T-helper 1 cell treated with Interleukin-12 subunit alpha and Interleukin-12 subunit beta and Interleukin-4 antibody, amounts not matched to agents 30 ng/mL and 1 ng/mL, for 36 hours (primary cell): ENCODE data around the gene SMG6. TPM values are rescaled to one million over a fixed set of nuclear protein-coding genes. Genes with fewer than 3 reads are reported as not detected.
"Not testable (repeated sequence)": the region's sequence is repeated elsewhere in the genome, so short reads cannot be mapped to it uniquely, and the experiment has no call there.

Source experiments
- intact Hi-C: fragments of 100-400 bp; cut with micrococcal nuclease; formaldehyde crosslinking; loops from one replicate; pipeline ENCODE4 v1.15.1; 2024
- total RNA-seq: library from RNA; stranded (reverse); gene quantifications from 2 replicates; pipeline ENCODE4 v1.2.3, GENCODE V29; 2022

The SMG6 gene
- total RNA-seq, 1 donor from 2014 or later, result 42.1 TPM

DNA sequence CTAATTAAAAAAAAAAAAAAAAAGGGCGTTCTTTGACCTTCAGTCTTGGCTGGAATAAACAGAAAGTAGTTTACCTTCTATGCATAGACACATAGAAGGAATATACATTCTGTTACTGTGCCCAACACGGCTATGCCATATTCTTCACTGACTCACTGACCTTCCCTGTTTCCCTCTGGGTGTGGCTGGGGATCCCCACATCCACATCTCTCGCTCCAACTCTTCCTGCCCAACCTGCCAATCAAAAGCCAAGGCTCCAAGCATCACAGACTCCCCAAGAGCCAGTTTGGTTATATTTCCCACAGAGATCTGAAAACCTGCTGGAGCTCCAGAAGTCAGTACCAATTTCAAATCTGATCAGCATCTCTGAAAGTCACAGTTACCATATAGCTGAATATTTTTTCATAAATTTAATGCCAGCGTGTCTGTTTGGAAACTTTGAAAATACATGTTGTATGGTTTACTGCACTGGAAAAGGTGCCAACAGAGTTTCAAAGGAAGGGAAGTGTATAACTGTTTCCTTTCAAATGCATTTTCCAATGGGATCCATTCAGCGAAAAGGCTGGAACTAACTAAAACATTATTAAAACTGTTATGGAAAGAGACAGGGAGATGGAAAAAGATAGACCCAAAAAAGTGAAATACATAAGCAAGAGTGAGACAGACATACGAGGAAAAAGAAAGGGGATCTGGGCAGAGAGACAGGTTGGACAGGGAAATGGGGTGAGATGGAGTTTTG lies 91.8 kb downstream of the SMG6 start:
- intact Hi-C loops, result no loop called here

DNA sequence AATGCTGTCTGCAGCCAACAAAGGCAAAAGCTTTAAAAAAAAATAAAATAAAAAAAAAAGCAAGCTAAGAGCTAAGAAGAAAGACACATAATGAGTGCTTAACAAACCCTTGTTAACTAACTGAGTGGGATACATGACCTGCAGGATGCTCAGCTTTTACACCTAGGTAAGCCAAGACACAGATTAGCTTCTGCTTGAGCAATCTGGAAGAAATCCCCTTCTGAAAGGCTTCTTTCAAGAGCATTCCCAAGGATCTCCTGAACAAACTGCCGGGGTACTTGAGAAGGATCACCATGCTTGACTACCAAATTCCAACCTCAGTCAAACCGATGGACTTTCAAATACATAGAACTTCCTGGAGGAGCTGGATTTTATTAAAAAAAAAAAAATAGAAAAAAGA lies 92.9 kb downstream of the SMG6 start:
- intact Hi-C loops, result no loop called here

DNA sequence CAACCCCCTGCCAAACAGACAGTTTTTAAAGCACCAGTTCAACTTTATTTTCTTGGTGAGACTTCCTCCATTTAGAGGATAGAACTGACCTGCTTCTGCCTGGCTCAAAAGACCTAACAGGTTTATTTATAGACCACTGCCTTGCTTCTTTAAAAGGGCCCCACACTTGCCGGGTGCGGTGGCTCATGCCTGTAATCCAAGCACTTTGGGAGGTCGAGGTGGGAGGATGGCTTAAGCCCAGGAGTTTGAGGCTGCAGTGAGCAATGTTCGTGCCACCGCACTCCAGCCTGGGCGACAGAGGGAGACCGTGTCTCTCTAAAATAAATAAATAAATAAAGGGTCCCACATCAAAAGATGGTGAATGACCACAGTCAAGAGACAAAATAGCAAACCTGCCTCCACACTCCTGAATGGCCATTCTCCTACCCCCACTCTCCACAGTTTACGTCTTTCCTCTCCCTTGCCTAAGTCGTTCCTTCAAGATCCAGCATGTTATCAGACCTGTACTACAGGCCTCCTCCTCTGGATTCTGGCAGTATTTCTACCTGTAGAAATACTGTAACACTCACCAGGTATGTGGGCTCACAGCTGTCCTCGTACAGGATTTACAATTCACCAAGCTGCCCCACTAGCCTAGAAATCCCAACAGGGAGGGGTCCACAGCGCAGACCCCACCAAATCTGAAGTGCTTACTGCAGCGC lies 95.6 kb downstream of the SMG6 start:
- intact Hi-C loops, result no loop called here

DNA sequence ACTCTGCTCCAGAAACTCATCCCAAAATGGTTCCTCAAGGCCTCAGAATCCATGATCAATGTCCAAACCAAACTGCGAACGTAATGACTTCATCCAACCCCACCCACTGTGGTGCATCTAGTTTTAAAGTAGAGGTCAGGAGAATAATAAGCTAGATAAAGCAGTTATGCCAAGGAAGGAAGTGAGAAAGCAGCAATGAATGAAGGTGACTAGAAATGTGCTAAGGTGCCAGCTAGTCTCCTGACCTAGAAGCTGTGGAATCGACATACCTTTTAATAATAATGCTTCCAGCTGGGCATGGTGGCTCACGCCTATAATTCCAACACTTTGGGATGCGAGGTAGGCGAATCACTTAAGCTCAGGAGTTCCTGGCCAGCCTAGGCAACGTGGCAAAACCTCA lies 99.2 kb downstream of the SMG6 start:
- intact Hi-C loops, result no loop called here

DNA sequence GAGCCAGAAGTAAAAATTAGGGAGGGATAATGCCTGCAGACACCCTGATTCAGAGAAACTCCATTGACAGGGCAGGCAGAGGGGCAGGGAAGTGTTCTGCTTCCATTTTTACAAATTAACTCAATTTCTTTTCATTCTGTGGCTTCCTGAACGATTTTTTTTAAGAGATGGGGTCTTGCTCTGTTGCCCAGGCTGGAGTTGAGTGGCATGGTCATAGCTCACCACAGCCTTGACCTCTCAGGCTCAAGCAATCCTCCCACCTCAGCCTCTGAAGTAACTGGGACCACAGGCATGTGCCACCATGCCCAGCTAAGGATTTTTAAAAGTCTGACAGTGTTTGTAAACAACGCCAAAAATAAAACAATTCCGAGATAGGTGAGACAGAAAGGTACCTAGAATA lies 99.8 kb downstream of the SMG6 start:
- intact Hi-C loops, result no loop called here

DNA sequence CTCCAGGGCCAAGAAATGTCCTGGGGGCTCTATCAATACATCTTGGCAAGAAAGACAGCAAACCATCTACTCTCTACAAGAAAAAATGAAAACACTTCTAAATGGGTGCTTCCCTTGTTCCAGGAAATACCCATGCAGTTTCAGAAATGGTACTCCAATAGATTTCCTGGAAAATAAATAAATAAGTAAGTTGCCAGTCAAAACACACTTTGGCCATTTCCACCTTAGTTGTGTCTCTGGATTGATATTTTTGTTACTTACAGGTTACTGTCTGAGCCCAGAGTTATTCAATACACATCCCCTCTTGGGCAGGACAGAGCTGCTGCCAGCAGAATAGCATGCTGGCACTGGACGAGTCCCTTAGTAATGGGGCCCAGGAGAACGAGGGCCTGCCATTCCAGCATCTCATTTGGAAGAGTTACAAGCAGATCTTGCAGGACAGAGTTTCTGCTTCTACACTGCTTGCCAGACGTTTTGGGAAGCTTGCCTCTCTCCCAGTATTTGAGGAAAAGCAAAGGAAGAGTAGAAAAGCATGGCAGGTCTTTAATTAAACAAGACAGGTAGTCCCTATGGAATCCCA lies 100.5 kb downstream of the SMG6 start:
- intact Hi-C loops, result no loop called here

DNA sequence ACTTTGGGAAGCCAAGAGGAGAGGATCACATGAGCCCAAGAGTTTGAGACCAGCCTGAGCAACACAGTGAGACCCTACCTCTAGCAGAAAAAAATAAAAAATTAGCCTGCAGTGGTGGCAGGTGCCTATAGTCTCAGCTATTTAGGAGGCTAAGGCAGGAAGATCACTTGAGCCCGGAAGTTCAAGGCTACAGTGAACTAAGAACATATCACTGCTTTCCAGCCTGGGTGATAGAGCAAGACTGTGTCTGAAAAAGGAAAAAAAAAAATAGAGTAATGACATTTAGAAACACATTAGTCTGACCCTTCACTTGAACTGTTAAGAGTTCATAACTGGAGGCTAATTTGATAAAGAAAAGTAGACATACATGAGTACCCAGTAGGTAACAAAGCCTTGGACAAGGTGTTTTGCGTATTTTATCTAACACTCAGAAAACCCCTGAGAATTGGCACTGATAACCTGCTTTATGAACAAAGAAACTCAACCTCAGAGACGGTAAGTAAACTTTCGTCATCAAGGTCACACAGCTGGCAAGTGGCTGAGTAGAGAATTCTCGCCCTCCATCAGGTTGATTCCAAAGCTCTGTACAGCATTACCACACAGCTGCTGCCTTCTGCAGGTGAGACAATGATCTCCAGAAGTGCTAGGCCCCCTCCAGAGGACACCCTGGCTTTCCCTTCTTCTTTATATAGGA lies 101.1 kb downstream of the SMG6 start:
- intact Hi-C loops, result no loop called here

DNA sequence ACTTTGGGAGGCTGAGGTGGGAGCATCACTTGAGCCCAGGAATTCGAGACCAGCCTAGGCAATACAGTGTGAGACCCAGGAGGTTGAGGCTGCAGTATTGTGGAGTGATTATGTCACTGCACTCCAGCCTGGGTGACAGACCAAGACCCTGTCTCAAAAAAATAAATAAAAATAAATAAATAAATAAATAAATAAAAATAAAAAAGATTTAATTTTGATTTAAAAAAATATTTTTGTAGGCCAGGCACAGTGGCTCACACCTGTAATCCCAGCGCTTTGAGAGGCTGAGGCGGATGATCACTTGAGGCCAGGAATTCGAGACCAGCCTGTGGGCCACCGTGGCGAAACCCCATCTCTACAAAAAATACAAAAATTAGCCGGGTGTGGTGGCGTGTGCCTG lies 104.2 kb downstream of the SMG6 start:
- intact Hi-C loops, result not testable (repeated sequence)

DNA sequence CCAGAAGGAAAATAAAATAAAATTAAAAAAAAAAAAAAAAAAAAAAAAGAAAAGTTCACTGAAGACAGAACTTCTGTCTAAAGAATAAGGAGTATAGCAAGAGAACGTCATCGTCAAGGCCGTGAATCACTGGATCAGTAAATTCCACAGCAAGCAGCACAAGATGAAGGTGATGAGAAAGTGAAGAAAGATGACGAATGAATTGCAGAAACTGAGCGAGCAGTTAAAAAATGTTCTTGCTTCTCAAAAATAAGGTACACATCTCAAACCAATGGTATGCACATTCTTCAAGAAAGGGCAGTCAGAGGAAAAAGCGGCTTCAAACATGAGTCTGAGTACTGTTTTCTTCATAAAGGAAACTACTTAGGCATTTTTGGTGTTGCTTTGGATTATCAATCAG lies 104.7 kb downstream of the SMG6 start:
- intact Hi-C loops, result no loop called here

DNA sequence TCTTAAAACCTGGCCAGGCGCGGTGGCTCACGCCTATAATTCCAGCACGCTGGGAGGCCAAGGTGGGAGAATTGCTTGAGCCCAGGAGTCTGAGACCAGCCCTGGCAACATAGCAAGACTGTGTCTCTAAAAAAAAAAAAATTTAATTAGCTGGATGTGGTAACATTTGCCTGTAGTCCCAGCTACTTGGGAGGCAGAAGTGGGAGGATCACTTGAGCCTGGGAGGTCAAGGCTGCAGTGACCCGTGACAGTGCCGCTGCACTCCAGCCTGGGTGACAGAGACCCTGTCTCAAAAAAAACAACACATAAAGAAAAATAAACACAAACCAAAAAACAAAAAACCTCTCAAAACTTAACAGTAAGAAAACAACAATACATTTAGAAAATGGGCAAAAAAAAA lies 106.3 kb downstream of the SMG6 start:
- intact Hi-C loops, result no loop called here

DNA sequence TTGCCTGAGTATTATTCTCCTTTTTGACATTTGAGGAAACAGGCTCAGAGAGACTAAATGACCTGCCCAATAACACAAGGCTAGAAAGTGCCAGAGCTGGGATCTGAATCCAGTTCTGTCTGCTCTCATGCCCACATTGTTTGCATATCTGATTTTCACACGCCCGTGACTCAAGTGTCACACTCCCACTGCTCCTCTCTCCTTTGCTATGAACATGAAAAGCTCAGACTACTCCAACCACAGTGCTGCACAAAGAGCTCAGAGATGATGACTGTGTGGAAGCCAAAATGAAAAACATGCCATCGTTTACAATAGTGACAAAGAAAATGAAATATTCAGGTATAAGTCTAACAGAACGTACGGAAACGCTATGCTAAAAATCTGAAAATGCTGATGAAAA lies 107.9 kb downstream of the SMG6 start:
- intact Hi-C loops, result no loop called here

DNA sequence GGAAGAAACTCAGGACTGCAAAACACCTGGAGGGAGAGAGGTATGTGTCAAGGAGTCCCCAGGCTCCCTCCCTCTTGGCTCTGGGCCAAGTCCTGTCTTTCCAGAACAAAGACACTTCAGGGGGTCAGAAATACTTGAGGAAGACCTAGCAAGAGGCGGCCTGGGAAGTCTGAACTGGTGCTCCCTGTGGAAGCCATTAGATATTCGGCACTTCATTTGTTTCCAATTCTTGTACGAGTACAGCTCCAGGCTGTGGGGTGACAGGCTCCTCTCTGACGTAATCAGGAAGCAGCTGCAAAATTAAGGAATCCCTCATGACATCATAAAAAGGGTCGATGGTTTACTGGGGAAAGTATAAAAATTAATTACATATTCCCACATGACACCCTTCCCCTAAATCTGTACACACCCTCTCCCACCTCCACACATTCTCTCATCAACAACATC lies 108.7 kb downstream of the SMG6 start:
- intact Hi-C loops, result no loop called here

DNA sequence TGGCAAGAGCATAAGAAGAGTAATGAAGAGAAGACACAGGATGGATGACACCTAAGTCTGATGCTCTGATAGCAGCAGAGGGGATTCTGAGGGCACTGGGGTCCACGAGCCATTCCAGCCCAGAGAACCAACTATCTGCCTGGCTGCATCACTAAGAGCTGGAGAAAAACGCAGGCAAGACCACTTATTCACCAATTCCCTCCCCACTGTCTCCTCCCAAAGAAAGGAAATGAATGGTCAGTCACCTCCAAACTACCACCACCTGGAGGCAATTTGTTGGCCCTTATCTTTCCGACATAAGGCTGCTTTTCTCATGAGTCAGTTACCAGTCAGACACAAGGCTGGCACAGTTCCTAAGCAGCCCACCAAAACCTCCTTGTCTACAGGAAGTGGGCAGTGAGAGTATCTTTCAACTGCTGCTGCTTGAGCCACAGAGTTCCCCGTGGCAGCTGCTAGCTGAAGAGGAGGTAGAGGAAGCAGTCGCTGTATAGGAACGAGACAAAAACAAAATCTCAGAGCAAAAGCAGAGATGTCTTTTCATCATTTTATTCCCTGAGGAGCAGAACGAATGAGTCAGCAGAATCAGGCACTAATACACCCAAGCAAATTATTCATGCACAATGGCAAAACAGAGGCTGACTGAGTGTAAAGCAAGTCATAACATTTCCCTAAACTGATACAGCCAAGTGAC lies 111.1 kb downstream of the SMG6 start:
- intact Hi-C loops, result loop anchor here (2.0 kb wide), 1 partner anchor 30 kb away; no protein-coding TSS in a partner anchor

DNA sequence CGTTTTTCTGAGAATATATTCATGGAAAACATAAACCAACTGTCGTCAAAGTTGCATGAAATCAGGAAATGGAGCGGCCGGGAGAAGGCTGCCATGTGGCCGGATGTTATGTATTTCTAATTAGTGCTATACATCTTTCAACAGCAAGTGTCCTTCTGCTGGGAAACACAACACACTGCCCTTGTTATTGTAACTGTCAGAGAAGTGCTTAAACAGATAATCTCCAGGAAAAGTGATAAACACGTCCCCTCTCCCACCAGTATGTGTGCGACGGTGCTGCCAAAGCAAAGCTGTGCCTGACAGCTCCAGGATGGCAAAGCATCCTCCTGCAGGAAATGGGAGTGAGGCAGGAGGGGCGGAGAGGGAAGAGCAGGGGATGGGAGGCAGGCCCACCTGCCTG lies 111.8 kb downstream of the SMG6 start:
- intact Hi-C loops, result loop anchor here (2.0 kb wide), 2 partner anchors 15 to 31 kb away; no protein-coding TSS in a partner anchor

DNA sequence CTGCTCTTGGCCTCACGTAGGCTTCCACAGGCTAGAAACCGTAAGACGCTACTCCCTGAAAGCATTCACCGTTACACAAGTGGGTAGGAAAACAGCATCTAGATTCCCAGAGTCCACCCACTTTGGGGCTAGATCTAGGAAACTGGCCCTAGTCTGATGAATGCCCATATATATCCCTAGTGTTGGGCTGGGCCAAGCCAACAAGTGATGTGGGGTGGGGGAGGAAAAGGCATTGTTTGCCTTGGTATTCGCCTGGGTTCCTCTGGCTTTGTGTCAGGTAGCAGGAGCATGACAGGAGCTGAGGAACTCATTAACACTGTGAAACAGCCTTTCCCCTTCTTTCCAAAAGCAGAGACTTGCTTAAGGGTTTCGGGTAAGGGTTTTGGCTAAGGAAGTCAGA lies 112.4 kb downstream of the SMG6 start:
- intact Hi-C loops, result loop anchor here (2.0 kb wide), 1 partner anchor 14 kb away; no protein-coding TSS in a partner anchor

DNA sequence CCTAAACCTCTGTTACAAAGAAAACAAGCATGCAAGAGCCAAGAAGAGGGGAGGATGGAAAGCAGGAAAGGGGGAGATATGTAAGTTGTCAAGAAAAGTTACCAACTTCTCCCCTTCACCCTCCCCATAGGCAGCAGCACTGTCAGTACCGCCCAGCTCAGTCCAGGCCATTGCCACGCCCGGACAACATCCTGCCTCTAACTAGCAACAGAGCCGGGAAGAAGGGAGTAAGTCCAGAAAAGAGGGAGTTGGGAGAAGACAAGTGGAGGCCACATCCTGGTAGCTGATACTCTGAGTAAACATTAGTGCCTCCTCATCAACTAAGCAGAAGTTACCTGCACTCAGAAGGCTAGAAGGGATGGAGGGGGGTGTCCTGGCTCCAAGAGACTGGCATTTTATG lies 113.6 kb downstream of the SMG6 start:
- intact Hi-C loops, result loop anchor here (2.0 kb wide), 1 partner anchor 13 kb away; no protein-coding TSS in a partner anchor

DNA sequence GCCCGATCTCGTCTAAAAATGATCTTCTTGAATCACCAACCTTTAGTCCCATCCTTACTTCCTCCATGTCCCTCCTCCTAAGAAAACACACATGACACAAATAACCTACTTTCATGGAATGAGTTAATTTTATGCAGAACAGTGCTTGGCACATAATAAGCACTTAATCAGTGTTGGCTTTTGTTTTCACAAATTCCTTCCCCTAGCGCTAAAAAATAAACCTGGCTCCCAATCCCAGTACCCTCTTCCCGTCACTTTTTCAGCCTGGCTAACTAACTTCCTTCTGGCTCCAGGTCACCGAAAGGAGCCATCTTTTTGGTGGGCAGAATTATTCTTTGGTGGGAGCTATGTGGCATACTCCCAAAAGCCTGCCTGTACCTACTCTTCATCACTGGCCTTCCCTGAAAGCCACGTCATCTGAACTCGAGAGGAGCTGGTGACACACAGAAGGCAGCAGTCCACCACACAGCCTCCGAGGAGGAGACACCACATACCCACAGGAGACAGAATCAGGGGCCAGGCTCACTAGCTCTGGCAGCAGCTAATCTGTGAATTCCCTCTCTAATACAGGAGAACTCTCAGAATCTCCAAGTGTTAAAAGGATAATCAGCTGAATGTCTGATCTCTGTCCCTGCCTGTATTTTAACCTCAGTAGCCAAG lies 114.5 kb downstream of the SMG6 start:
- intact Hi-C loops, result no loop called here

DNA sequence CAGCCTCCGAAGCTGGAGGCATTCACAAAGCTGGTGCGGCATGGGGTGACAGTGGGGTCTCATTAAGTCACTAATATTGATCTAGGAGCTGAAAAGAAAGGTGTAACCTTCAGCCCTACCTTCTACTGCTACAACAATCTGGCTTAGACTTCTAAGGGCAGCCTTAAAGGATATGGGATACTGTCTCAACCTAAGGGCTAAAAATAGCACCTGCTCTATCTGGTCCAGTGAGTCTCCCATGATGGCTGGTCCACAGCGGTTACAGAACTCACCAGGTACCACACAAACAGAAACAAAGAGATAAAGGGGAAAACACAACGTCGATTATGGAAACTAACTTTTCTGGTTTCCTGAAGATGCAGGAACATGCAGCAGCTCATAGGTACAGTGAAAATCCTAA lies 115.8 kb downstream of the SMG6 start:
- intact Hi-C loops, result no loop called here

DNA sequence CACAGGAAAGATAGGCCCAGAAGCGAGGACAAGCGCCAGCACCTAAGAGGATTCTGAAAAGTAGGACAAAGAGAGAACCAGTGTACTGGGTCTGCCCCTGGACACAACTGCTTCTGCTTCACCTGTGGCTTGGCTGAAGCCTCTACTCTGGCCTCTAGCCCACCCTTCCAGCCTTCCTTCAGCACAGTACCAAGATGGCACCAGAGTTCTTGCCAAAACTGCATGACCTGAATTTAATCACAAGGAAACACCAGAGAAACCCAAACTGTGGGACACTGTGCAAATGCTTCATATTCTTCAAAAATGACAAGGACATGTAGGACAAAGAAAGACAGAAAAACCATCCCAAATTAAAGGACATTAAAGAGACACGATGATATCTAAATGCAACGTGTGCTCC lies 116.6 kb downstream of the SMG6 start:
- intact Hi-C loops, result no loop called here
